ENCODE results near the gene EIF2S3B. TPM values are rescaled to one million over a fixed set of nuclear protein-coding genes. Genes with fewer than 3 reads are reported as not detected.
A peak's percentile ranks its signal among the peaks of the same experiment; 100 is the strongest.

EIF2S3B gene
- total RNA-seq, 1 experiment from 2014 or later: 3.8 TPM

DNA sequence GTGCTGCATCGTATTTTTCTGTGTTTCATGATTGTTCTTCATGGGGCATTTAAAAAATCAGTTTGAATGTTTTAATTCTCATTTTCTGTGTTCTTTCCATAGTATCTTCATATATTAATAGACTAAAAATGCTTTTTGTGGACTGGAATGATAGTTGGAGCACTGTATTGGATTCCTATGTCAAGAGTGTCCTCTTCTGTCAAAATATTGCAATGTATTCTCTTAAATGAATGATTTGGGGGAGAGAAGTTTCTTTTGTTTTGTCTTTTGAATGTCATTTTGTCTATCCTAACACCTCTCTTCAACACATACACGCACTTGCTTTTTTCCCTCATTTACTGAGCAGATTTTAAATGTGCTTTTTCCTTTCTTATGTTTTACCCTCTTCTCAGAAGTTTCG, 4.7 kb upstream of the EIF2S3B start:
- H3K36me3 ChIP-seq (ENCODE audit: insufficient read depth, low read length, poor library complexity, severe bottlenecking): no peaks in the 10 kb centered on the region
- peaks cover 18% of the 10 kb centered on the region for H3K27me3 ChIP-seq (replicated peaks; ENCODE audit: insufficient read depth, low read depth, low read length, poor library complexity)
- DNase-seq (ENCODE audit: low spot score): peak; percentile 3
- H3K4me1 ChIP-seq (ENCODE audit: insufficient read depth, low read length, poor library complexity, severe bottlenecking): no peaks in the 10 kb centered on the region
- no peak overlapping the region for H3K27ac ChIP-seq (ENCODE audit: low read depth, low read length, poor library complexity, severe bottlenecking)
- intact Hi-C loops (cut with micrococcal nuclease; ENCODE audit: unreplicated experiment): loop anchor here (5.0 kb wide), 1 partner anchor 264 kb away; no protein-coding TSS in a partner anchor
- TF ChIP-seq EZH2 (IDR thresholded peaks at IDR 0.05; ENCODE audit: borderline replicate concordance, low read depth, low read length, poor library complexity, severe bottlenecking): no peak
- TF ChIP-seq, protein P1, sequence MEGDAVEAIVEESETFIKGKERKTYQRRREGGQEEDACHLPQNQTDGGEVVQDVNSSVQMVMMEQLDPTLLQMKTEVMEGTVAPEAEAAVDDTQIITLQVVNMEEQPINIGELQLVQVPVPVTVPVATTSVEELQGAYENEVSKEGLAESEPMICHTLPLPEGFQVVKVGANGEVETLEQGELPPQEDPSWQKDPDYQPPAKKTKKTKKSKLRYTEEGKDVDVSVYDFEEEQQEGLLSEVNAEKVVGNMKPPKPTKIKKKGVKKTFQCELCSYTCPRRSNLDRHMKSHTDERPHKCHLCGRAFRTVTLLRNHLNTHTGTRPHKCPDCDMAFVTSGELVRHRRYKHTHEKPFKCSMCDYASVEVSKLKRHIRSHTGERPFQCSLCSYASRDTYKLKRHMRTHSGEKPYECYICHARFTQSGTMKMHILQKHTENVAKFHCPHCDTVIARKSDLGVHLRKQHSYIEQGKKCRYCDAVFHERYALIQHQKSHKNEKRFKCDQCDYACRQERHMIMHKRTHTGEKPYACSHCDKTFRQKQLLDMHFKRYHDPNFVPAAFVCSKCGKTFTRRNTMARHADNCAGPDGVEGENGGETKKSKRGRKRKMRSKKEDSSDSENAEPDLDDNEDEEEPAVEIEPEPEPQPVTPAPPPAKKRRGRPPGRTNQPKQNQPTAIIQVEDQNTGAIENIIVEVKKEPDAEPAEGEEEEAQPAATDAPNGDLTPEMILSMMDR (conservative IDR thresholded peaks at IDR 0.05; ENCODE audit: low read depth, low read length): peak; percentile 28; the same call in 1 of the 2 replicates
- no peak overlapping the region for H3K4me3 ChIP-seq (ENCODE audit: low read depth, low read length, poor library complexity, severe bottlenecking)
- POLR2A ChIA-PET (ENCODE audit: low non-redundant PET): no interaction called here
- CTCF ChIA-PET: no interaction called here
- no peaks in the 10 kb centered on the region for H3K9me3 ChIP-seq (ENCODE audit: low read depth, low read length, poor library complexity, severe bottlenecking)
- BruUV-seq (replicated peaks): no TSS peak

DNA sequence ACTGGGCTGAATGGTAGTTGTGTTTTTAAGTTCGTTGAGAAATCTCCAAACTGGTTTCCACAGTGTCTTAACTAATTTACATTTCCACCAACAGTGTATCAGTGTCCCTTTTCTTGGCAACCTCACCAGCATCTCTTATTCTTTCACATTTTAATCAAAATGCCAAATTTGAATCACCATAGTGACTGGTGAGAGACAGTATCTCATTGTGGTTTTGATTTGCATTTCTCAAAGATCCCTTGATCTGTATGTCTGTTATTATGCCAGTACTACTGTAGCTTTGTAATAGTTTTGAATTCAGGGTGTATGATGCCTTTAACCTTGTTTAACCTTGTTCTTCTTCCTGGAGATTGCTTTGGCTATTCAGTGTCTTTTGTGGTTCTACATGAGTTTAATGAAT, 2.2 kb upstream of the EIF2S3B start:
- intact Hi-C loops (cut with micrococcal nuclease; ENCODE audit: unreplicated experiment): loop anchor here (5.0 kb wide), 1 partner anchor 266 kb away; no protein-coding TSS in a partner anchor
- Histone ChIP-seq H3K9me3 (ENCODE audit: low read depth, low read length, poor library complexity, severe bottlenecking) (no peaks in the 10 kb centered on the region), H3K36me3 (ENCODE audit: insufficient read depth, low read length, poor library complexity, severe bottlenecking) (no peaks in the 10 kb centered on the region), H3K4me1 (ENCODE audit: insufficient read depth, low read length, poor library complexity, severe bottlenecking) (no peaks in the 10 kb centered on the region), H3K27me3 (replicated peaks; ENCODE audit: insufficient read depth, low read depth, low read length, poor library complexity) (peaks cover 10% of the 10 kb centered on the region), H3K4me3 (ENCODE audit: low read depth, low read length, poor library complexity, severe bottlenecking) (no peak overlapping the region), H3K27ac (ENCODE audit: low read depth, low read length, poor library complexity, severe bottlenecking) (no peak overlapping the region)
- no TSS peak for BruUV-seq (replicated peaks)
- DNase-seq (ENCODE audit: low spot score): no peak
- TF ChIP-seq EZH2 (IDR thresholded peaks at IDR 0.05; ENCODE audit: borderline replicate concordance, low read depth, low read length, poor library complexity, severe bottlenecking): no peak
- TF ChIP-seq, protein P1 (conservative IDR thresholded peaks at IDR 0.05; ENCODE audit: low read depth, low read length): no peak
- ChIA-PET POLR2A (ENCODE audit: low non-redundant PET) (no interaction called here), CTCF (no interaction called here)

DNA sequence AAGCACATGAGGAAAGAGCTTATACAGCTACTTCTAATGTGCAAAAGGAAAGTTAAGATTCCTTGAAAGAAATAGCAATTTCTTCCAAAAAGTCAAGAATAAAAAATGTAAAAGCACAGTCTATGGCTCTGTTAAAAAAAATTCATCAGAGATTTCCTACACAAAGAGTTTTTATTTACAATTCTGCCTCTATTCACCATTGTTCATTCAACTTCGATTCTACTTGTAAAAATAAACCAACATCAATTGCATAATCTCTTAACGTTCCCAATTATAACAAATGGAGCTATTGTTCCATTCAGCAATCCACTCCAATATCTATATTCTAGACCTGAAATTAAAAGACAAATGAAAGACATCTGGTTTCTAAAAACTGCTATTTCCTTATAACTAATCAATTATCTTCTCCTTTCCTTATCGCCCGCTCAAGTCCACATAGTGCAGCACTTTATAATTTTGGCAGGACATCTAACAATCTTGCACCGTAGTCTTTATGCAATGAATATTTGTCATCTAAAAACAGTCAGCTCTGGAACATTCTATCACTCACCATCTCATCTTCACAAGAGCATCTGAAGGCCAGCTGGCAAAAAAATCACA, 6.2 kb downstream of the EIF2S3B start:
- Histone ChIP-seq H3K4me3 (ENCODE audit: low read depth, low read length, poor library complexity, severe bottlenecking) (no peak overlapping the region), H3K27ac (ENCODE audit: low read depth, low read length, poor library complexity, severe bottlenecking) (no peak overlapping the region), H3K9me3 (ENCODE audit: low read depth, low read length, poor library complexity, severe bottlenecking) (no peaks in the 10 kb centered on the region), H3K4me1 (ENCODE audit: insufficient read depth, low read length, poor library complexity, severe bottlenecking) (no peaks in the 10 kb centered on the region), H3K27me3 (replicated peaks; ENCODE audit: insufficient read depth, low read depth, low read length, poor library complexity) (peaks cover 3% of the 10 kb centered on the region), H3K36me3 (ENCODE audit: insufficient read depth, low read length, poor library complexity, severe bottlenecking) (no peaks in the 10 kb centered on the region)
- ChIA-PET POLR2A (ENCODE audit: low non-redundant PET) (no interaction called here), CTCF (no interaction called here)
- no TSS peak for BruUV-seq (replicated peaks)
- no peak for TF ChIP-seq EZH2 (IDR thresholded peaks at IDR 0.05; ENCODE audit: borderline replicate concordance, low read depth, low read length, poor library complexity, severe bottlenecking)
- TF ChIP-seq, protein P1 (conservative IDR thresholded peaks at IDR 0.05; ENCODE audit: low read depth, low read length): no peak
- no peak for DNase-seq (ENCODE audit: low spot score)
- intact Hi-C loops (cut with micrococcal nuclease; ENCODE audit: unreplicated experiment): no loop called here

All from A673 (cell line).